SU-DHL-6 (cell line): ENCODE measurements around the gene BRSK2.

Experiments
- CTCF ChIP-seq: fragments of 200-600 bp; sonication (generic); IDR thresholded peaks from one replicate; pipeline ENCODE4 v1.5.1; 2017; ENCODE audit warnings: antibody characterized with exemption, mild to moderate bottlenecking, low read length, moderate library complexity; ENCODE audit not compliant: insufficient read depth, poor library complexity, severe bottlenecking
- EZH2phosphoT487 ChIP-seq: fragments of 200-600 bp; sonication (generic), shearing (Covaris generic); conservative IDR thresholded peaks from 2 replicates; pipeline ENCODE4 v1.6.1; 2018; ENCODE audit warnings: mild to moderate bottlenecking, antibody characterized with exemption, low read length, moderate library complexity, mixed read lengths

GRCh38 chr11:1403721-1404460 lies 14.2 kb downstream of the BRSK2 start:
- TF ChIP-seq CTCF (no peak), EZH2phosphoT487 (no peak)
